HepG2 (cell line): ENCODE measurements around the gene MEIS3. TPM values are rescaled to one million over a fixed set of nuclear protein-coding genes. Genes with fewer than 3 reads are reported as not detected.

Source experiments
- ARHGAP35 ChIP-seq: sonication (generic); formaldehyde crosslinking; IDR thresholded peaks from 2 replicates; pipeline ENCODE4 v1.9.0; 2022; ENCODE audit warnings: mild to moderate bottlenecking, inconsistent platforms, moderate library complexity, missing genetic modification reagents, borderline replicate concordance
- ASH2L ChIP-seq: fragments of 300-600, 200-600 bp; sonication (generic); IDR thresholded peaks from 2 replicates; pipeline ENCODE4 v1.7.0; 2017; ENCODE audit warnings: low read depth, mild to moderate bottlenecking, moderate library complexity, mixed read lengths, low read length; ENCODE audit not compliant: insufficient read length
- DMTF1 ChIP-seq: sonication (generic); formaldehyde crosslinking; IDR thresholded peaks from 2 replicates; pipeline ENCODE4 v1.4.0; 2020; ENCODE audit warnings: mild to moderate bottlenecking, missing genetic modification reagents
- EEA1 ChIP-seq: sonication (generic); formaldehyde crosslinking; IDR thresholded peaks from 2 replicates; pipeline ENCODE4 v1.5.1; 2020; ENCODE audit warnings: mild to moderate bottlenecking, missing genetic modification reagents, borderline replicate concordance
- MAZ ChIP-seq, 2 experiments: sonication (generic) in 1 of 2; formaldehyde crosslinking in 1 of 2; IDR thresholded peaks; 2 replicates each; pipeline versions ENCODE4 v1.5.0 to v1.6.1; 2012 to 2020; ENCODE audit warnings: low read depth in 2 of 2, mild to moderate bottlenecking in 2 of 2, borderline replicate concordance in 1 of 2, improper control_type of control experiment in 1 of 2, low read length in 1 of 2, missing genetic modification reagents in 1 of 2, moderate library complexity in 1 of 2
- PRDM10 ChIP-seq: sonication (generic); formaldehyde crosslinking; IDR thresholded peaks from 2 replicates; pipeline ENCODE4 v1.4.0; 2020; ENCODE audit warnings: low read depth, missing genetic modification reagents
- ZMAT3 ChIP-seq: sonication (generic); formaldehyde crosslinking; conservative IDR thresholded peaks from 2 replicates; pipeline ENCODE4 v1.7.0; 2021; ENCODE audit warnings: missing genetic modification reagents
- ZNF263 ChIP-seq: sonication (generic); formaldehyde crosslinking; IDR thresholded peaks from 2 replicates; pipeline ENCODE4 v1.4.0; 2020; ENCODE audit warnings: missing genetic modification reagents
- polyA plus RNA-seq, 8 experiments: library from polyadenylated mRNA; depleted of rRNA in 3 of 8; stranded (reverse) in 7 of 8; unstranded in 1 of 8; fragments of >200 nt; fragmentation: Illumina TruSeq in 4 of 8; extraction: Trizol in 4 of 8; gene quantifications; 2 replicates each; pipeline versions ENCODE4 v1.2.1 to v1.2.3, GENCODE V29; 2011 to 2016; ENCODE audit warnings: low read depth in 4 of 8, missing spikeins in 1 of 8, mixed read lengths in 1 of 8; ENCODE audit not compliant: insufficient read depth in 1 of 8
- total RNA-seq, 5 experiments: library from RNA; depleted of rRNA; stranded (reverse); fragments of >200 nt; fragmentation: Illumina TruSeq; extraction: Trizol; gene quantifications; 2 replicates each; pipeline ENCODE4 v1.2.3, GENCODE V29; 2016; ENCODE audit warnings: low read depth in 1 of 5
- TF ChIP-seq, protein P1 (sequence below): sonication (generic); formaldehyde crosslinking; IDR thresholded peaks from 2 replicates; pipeline ENCODE4 v1.5.1; 2020; ENCODE audit warnings: mild to moderate bottlenecking, missing genetic modification reagents, moderate library complexity
- TF ChIP-seq, protein P2 (sequence below), 2 experiments: sonication (generic) in 1 of 2; formaldehyde crosslinking in 1 of 2; IDR thresholded peaks; 2 replicates each; pipeline versions ENCODE4 v1.5.1 to v1.6.1; 2011 to 2020; ENCODE audit warnings: borderline replicate concordance in 1 of 2, low read depth in 1 of 2, low read length in 1 of 2, mild to moderate bottlenecking in 1 of 2, missing genetic modification reagents in 1 of 2, moderate library complexity in 1 of 2

The MEIS3 gene
- total and polyA plus RNA-seq, 2 of the 13 experiments (the other 11 are each of a cell fraction or from before 2014, with no cell fraction given): 0.09 to 0.70 TPM

- TF ChIP-seq MAZ (IDR thresholded peaks at IDR 0.05; ENCODE audit: borderline replicate concordance, low read depth, low read length): 0 out of 2 replicates have a peak, but pooled peaks have one; percentile 40
- peak; percentile 62; the same call in 1 of the 2 replicates for TF ChIP-seq MAZ (CRISPR knock-in tag; IDR thresholded peaks at IDR 0.05; ENCODE audit: low read depth)
- TF ChIP-seq DMTF1: no peak
- TF ChIP-seq PRDM10 (CRISPR knock-in tag): no peak
- TF ChIP-seq, protein P1, sequence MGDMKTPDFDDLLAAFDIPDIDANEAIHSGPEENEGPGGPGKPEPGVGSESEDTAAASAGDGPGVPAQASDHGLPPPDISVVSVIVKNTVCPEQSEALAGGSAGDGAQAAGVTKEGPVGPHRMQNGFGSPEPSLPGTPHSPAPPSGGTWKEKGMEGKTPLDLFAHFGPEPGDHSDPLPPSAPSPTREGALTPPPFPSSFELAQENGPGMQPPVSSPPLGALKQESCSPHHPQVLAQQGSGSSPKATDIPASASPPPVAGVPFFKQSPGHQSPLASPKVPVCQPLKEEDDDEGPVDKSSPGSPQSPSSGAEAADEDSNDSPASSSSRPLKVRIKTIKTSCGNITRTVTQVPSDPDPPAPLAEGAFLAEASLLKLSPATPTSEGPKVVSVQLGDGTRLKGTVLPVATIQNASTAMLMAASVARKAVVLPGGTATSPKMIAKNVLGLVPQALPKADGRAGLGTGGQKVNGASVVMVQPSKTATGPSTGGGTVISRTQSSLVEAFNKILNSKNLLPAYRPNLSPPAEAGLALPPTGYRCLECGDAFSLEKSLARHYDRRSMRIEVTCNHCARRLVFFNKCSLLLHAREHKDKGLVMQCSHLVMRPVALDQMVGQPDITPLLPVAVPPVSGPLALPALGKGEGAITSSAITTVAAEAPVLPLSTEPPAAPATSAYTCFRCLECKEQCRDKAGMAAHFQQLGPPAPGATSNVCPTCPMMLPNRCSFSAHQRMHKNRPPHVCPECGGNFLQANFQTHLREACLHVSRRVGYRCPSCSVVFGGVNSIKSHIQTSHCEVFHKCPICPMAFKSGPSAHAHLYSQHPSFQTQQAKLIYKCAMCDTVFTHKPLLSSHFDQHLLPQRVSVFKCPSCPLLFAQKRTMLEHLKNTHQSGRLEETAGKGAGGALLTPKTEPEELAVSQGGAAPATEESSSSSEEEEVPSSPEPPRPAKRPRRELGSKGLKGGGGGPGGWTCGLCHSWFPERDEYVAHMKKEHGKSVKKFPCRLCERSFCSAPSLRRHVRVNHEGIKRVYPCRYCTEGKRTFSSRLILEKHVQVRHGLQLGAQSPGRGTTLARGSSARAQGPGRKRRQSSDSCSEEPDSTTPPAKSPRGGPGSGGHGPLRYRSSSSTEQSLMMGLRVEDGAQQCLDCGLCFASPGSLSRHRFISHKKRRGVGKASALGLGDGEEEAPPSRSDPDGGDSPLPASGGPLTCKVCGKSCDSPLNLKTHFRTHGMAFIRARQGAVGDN (CRISPR knock-in tag): peak; percentile 94
- TF ChIP-seq ZMAT3 (CRISPR knock-in tag): peak; percentile 70; the same call in 1 of the 2 replicates
- peak; percentile 66; the same call in 1 of the 2 replicates for TF ChIP-seq ZNF263 (CRISPR knock-in tag)
- peak; percentile 73 for TF ChIP-seq ASH2L
- TF ChIP-seq, protein P2, sequence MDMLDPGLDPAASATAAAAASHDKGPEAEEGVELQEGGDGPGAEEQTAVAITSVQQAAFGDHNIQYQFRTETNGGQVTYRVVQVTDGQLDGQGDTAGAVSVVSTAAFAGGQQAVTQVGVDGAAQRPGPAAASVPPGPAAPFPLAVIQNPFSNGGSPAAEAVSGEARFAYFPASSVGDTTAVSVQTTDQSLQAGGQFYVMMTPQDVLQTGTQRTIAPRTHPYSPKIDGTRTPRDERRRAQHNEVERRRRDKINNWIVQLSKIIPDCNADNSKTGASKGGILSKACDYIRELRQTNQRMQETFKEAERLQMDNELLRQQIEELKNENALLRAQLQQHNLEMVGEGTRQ (IDR thresholded peaks at IDR 0.05; ENCODE audit: low read depth, low read length): no peak
- TF ChIP-seq, protein P2 (CRISPR knock-in tag; IDR thresholded peaks at IDR 0.05; ENCODE audit: borderline replicate concordance): peak; percentile 27; the same call in 1 of the 2 replicates
- TF ChIP-seq EEA1 (CRISPR knock-in tag): 0 out of 2 replicates have a peak, but pooled peaks have one; percentile 53
- TF ChIP-seq ARHGAP35 (CRISPR knock-in tag): no peak
Measured at GRCh38 chr19:47353307-47353712, 66.0 kb downstream of the MEIS3 start (continued).
